HG02642 (cell line): ENCODE measurements around the gene ZNF18.
A peak's percentile ranks its signal among the peaks of the same experiment; 100 is the strongest.

Experiments
- ATAC-seq: cut with Tn5 transposase; IDR thresholded peaks from one replicate; pipeline ENCODE4 v1.9.1; 2021; ENCODE audit warnings: mild to moderate bottlenecking; ENCODE audit not compliant: unreplicated experiment, poor library complexity

The ZNF18 gene, protein sequence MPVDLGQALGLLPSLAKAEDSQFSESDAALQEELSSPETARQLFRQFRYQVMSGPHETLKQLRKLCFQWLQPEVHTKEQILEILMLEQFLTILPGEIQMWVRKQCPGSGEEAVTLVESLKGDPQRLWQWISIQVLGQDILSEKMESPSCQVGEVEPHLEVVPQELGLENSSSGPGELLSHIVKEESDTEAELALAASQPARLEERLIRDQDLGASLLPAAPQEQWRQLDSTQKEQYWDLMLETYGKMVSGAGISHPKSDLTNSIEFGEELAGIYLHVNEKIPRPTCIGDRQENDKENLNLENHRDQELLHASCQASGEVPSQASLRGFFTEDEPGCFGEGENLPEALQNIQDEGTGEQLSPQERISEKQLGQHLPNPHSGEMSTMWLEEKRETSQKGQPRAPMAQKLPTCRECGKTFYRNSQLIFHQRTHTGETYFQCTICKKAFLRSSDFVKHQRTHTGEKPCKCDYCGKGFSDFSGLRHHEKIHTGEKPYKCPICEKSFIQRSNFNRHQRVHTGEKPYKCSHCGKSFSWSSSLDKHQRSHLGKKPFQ

DNA sequence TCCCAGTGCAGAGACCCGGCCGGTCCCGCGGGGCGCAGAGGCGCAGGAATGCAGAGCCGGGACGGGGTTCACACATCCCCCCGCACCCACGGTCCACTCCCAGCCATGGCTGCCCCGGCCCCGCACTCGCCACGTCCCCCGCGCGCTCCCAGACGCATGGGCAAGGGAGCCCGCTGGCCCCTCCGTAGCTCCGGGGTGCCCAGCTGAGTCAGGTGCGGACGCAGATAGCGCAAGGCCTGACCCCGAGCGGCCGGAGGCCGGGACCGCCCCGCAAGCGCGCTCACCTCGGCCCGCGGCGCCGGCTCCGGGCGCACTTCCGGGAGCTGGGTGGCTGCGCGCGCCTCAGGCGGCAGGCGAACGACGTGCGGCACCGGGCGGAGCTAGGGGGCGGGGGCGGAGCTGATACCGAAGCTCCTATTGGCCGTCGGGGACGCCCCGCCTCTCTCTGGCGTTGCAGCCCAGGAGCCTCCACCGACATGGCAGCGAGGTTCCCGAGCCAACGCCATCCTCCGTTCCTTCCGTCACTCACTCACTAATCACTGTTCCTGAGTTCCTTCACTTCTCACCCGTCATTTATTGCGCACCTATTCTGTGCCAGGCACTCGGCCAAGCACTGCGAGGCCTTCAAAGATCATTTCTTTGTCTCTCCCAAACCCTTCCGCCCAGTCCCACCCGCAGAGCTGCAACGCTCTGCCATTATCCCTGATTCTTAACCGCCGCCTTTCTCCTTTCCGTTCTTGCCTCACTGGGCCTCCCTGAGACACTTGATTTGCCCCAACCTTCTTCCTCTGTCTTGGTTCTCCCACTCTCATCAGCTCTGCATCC, at the start of gene ZNF18:
TSS of gene ZNF18 (minus strand) at position 329 of the 825 bp plus-strand sequence. CDS start 4,646 bp downstream, outside the sequence.
- ATAC-seq = peak; percentile 97

DNA sequence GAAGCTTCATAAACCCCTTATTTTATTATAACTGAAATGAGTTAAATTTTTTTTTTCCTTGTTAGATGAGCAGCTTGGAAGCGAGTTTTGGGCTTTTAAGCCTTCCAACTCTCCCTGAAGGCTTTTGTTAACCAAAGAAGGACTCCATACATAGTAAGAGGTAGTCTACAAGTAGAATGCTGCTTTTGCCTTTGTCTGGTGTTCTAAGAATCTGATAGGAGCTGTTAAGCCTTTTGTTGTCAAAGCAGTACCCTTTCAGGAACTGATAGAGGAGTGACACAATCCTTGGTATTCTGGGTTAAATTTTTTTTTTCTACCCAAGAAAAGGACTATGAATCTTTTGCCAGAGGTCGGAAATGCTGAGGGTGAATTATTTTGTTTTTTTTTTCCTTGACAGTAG, 49.5 kb upstream of the ZNF18 start:
- no peak for ATAC-seq

DNA sequence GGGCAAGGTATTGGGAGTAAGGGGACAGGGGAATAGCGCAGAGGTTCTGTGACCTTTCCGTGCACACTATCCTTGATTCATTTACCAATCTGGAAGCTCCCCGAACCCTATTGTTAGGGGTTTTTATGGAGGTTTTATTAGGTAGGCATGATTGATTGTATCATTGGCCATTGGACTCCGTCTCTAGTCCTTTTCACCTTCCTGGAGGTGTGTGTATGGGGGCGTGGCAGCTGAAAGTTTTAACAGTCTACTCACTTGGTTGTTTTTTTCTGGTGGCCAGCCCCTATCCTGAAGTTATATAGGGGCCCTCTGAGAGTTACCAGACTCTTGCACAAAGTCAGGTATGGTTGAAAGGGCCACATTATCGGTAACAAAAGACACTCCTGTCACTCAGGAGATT, 46.4 kb upstream of the ZNF18 start:
- no peak for ATAC-seq

DNA sequence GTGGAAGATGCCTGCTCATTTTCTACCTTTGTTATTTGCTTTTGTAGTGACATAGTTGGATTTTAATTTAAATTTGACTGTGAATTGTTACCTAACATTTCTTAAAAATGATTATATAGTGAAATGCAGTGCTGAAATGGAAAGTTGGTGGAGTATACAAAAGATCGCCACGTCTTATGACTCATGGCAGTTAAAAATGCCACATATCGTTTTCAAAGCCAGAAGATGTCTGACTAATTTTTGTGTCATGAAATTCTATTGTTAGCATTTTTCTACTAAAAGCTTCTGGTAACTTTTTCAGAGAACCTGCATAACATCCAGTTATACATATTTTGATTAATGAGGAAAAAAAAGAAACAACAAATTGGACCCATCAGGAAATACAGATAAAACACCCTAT, 44.0 kb upstream of the ZNF18 start:
- ATAC-seq = no peak

DNA sequence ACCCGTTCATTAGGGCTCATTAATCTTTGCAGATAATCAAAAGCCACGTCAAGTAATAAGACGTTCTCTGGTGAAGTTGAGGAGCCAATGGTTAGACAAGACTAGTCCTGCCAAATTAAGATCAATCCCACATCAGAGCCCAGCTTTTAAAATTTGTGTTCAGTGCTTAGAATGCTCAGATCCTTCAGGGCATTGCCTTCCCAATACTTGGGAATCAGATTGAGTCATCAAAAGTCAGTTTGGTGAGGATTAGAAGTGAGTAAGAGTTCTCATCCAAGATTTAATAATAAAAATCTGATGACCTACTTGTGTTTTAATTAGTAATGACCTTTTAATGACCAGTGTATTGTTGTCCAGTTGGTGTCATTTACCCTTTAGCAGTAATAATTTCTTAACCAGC, 43.2 kb upstream of the ZNF18 start:
- no peak for ATAC-seq

DNA sequence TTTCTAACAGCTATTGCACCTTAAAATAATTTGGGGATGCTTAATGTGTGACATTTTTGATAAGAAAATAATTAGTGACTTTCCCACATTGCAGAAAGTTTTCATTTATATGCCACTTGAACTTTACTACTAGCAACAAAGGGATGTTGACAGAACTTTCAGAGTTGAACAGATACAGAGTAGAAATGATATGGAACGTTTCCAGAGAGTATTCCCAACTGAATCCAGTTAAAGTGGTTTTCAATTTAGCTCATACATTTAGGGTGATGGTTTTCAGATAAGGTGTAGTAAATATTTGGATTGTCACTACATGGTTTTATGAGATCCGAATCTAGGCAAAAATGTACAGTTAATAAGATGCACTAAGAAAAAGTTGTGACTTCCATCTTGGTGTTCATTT, 40.7 kb upstream of the ZNF18 start:
- no peak for ATAC-seq

DNA sequence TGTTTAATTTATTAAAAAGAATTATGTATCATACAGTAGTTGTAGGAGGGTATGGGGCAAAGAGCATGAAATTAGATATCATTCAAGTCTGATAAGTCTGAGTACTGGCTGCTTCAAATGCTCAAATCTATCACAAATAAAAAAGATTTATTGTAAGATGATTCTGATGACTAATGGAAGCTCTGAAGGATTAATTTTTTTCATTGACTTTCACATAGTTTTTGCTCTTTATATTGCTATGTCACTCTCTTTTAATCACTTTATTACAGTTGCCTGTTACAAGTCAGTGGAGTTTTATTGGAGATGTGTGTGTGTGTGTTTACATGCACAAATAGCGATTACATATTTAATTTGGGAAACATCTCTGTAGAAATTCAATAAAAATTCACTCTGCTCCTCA, 38.4 kb upstream of the ZNF18 start:
- no peak for ATAC-seq

DNA sequence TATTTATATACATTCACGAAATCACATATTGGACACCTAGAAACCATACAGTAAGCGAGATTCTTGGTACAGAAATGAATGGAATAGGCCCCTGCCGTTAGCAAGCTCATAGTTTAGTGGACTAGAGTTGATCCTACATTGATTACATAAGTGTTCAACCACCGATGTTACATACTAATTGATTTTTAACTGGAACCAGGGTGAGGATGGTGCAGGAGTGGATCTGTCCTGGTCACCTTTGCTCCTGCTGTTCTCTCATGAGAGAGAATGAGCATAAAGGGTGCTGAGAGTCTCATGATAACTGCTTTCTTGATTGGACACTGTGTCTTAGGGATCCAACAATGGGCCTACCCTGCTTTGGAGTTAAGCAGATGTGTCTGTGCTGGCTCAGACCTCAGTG, 37.3 kb upstream of the ZNF18 start:
- ATAC-seq = no peak

DNA sequence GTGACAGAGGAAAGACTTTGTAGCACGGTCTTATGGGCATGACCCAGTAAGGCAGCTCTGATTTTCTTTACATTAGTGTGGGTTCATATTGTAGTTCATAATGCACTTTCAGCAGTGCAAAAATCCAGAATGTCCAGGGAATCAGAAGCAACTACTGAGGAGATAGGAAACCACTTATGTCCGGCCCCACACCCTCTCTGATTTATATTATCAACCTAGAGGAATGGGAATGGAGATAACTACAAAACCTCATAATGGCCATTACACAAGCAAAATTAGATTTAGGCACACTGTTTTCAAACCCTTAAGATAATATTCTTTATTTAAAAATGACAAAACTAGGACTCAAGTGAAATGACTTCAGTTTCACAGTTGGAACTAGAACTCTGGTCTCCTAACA, 31.3 kb upstream of the ZNF18 start:
- ATAC-seq = no peak

DNA sequence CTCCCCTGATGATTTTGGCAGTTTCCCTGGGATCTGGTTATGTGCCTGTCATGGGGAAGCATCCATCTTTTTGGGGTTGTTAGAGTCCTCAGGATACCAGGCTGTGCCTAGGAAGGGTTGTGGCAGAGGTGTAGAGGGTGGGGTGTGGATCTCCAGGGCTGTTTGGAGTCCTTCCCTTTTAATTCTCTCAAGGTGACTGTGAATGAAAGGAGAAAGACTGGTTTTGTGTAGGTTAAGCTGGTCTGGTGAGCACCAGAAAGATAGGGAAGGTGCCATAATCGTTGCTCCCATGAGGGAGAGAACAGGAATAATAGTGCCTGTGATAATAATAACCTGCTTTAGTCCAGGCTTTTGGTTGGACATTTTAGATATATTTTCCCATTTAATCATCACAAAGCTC, 30.4 kb upstream of the ZNF18 start:
- no peak for ATAC-seq

DNA sequence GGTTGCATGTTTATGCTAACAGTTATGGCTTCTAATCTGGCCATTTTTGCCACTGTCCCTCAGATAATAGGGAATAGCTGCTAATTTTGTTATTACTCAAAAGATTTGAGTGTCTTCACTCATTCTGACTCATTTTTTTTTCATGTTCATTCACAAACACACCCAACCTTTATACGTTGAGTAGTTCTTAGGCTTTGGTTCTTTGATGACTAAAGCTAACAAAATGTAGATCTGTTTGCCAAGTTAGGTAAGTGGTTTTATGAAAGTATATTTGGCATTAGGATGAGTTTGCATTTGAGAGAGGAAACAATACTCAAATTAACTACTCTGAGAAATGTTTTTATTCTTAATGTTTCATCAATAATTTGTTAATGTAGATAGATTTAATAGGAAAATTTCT, 27.1 kb upstream of the ZNF18 start:
- no peak for ATAC-seq

DNA sequence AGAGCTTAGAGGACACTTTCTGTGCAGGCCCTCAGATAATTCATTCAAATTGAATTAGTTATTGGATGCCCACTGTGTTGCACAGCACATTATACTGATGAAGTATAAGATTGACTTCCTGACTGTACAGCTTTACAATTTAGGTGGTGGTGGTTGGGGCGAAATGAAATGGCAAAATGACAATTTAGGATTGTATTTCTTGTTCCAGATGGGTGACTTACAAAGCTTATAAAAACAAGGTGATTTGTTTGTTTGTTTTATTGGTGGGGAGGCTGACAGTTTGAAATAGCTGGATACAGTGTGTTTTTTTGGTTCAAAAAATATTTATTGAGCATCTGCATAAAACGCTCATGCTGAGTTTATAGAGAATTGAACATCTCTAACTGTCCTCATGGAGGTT, 25.0 kb upstream of the ZNF18 start:
- ATAC-seq = no peak

DNA sequence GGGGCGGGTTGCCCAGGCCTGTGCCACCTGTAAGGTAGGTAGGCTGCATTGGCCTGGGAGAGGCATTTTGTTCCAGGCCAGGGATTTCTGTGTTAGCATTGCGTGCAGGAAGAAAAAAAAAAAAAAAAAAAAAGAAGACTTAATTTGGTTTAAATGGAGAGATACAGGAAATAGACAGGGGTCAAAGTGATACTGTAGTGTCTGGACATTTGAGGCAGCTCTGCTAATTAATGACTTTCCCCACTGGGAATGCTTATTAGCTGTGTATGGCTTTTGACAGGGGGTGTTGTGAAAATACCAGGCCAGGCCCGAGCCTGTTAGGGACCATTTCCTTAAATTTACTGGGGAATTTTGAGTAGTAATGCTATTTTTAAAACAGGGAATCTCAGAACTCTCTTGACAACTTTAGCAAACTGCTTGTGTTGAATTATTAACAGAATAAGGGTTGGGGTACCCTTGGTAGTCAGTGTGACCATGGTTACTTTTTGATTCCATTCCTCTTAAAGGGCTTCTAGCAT, 24.4 kb upstream of the ZNF18 start:
- no peak for ATAC-seq

DNA sequence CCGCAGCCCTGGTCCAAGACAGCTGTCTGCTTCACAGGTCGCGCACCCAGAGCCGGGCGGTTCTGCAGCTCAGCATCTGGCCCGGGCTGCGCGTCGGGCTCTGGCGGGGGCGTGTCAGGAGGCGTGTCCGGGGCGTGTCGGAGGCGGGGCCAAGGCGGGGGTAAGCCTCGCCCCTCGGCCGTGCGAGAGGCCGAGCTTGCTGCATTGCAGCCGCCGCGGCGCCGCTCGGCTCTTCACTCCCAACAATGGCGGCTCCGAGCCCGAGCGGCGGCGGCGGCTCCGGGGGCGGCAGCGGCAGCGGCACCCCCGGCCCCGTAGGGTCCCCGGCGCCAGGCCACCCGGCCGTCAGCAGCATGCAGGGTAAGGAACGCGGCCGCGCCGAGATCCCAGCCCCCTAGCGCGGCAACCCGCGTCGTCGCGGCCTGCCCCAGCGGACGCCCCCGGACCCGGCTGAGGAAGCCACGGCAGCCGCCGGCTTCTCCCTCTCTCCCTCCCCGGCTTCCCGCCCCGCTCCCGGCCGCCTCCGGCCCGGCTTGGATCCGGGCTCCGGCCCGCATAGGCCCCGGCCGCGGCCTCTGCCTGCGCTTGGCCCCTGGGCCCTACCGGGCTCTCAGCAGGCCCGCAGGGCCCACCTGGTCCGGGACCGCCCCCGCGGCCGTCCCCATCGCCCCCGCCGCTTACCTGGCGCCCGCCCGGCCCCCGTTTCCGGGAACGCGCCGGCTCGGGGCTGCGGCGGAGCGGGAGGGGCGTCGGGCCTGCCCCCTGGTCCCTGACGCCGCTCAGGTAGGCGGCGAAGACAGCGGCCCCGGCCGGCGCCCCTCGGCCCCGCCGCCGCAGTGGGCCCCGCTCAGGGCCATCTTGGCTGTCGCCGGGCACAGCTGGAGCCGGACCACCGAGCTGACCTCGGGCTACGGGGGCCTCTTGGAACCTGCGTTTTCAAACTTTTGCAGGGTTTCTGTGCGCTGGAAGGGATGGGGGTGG, 23.7 kb upstream of the ZNF18 start, which contains the start of gene MAP2K4:
TSS of gene MAP2K4 (plus strand) at position 236 of the 981 bp plus-strand sequence. CDS start at position 246, 10 bp downstream.
- peak; percentile 96 for ATAC-seq

DNA sequence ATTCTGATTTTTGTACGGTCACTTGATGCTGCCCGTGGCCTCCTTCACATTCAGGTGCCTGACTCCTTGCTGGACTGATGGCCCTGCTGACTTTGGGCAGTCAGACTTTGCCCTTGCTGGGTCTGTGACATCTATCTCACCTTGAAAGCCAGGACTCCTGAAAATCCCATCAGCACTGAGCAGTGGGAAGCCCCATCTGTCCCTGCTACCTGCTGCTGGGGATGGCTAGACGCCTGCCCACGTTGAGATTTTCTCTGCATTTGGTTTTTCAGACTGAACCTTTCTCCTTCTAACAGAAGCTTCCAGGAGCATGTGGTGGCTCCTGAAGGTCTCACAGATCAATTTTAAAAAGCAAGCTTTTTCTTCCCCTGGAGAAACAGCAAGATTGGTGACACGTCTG, 10.2 kb upstream of the ZNF18 start:
- no peak for ATAC-seq

DNA sequence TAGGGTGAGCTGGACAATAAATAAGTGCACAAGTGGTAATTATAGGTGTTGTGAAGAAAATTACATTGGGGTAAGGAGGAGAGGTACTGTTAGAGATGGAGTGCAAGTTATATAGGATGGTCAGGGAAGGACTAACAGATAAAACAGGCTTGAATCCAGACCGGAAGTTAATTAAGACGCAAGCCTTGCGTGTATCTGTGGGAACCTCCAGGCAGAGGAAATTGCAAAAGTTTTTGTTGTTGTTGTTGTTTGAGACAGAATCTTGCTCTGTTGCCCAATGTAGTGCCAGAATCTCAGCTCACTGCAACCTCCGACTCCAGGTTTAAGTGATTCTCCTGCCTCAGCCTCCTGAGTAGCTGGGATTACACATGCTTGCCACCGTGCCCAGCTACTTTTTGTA, 2.4 kb upstream of the ZNF18 start:
- ATAC-seq = no peak

DNA sequence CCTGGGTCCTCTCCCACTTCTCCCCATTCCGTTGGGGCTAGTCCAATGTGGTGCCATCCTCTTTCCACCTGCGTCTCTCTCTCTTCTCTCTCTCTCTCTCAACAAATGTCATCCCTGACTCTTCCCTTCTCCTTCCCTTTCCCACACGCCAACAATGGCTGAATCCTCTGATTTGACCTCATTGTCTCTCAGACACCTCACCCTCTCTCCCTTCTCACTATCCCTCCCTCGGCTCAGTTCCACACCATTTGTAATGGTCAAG, 628 bp upstream of the ZNF18 start:
- ATAC-seq = no peak

DNA sequence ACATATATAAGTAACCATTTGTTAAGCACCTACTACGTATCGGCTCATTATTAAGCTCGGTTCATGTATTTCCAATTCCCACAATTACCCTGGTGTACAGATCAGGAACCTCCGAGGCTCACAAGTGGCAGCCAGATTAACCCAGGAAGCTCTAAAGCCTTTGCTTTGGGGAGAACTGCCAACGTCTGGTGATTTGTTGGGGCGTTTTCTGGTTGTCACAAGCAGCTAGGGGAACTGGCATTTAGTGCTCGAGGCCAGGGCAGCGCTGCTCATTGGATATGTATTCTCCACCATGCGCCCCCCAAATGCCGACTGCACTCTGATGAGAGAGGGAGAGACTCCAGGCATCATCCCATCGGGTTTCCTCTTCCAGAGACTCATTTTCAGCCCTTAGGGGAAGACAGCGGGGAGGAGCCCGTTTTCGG, 541 bp downstream of the ZNF18 start:
- peak; percentile 31 for ATAC-seq

DNA sequence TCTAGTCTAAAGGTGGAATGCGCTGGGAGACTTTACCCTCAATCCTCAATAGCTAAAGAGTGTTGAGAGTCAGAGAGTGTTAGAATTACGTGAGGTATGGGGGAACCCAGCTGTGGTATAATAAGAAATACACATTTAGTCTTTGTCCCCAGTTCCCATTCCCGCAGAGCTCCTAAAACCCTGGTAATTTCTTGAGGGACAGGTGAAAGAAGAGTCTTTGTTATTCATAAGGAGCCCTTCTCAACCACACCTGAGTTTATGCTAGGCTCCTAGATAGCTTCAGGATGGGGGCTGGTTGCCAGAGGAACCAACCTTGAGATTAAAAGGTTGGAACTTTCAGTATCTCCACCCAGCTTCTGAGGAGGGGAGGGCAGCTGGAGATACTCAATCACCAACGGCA, 5.8 kb downstream of the ZNF18 start:
- no peak for ATAC-seq

DNA sequence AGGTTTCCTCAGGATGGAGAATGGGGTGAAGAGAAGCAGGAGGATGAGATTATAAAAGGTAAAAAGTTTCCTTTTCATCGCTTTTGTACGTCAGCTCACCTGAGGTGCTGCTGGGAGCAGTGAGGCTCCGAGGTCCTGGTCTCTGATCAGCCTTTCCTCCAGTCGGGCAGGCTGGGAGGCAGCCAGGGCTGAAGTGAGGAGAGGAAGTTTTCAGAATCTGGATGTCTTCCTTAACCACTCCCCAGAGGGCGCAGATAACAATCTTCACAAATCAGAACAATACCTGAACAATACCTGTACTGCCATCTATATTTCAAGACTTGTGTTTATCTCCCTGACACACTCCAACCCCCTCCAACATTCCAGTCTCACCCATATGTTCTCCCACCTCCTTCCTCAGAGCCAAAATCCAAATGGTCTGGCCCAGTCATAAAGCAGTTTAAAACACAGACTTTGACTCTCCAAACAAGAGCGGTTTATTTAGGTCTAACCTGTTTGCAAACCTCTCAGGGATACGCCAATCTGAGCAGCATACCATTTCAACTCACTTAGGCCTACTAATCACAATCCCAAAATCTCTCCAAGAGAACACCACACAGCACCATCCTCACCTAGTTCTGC, 6.8 kb downstream of the ZNF18 start:
- ATAC-seq = no peak
